Karpas-422 (cell line): ENCODE data around the gene IL16. TPM values are rescaled to one million over a fixed set of nuclear protein-coding genes. Genes with fewer than 3 reads are reported as not detected.

Source experiments
- DNase-seq: peaks from one replicate; pipeline ENCODE4 v3.0.0-alpha.2; 2015
- H2AFZ ChIP-seq: fragments of 200-600 bp; sonication (generic); 2 replicates; pipeline ENCODE4 v1.6.1; 2014; ENCODE audit warnings: antibody characterized with exemption, low read length, mixed read lengths
- H3K27ac ChIP-seq: fragments of 200-600 bp; sonication (generic); 2 replicates; pipeline ENCODE4 v1.5.1; 2014; ENCODE audit warnings: mild to moderate bottlenecking, low read length, moderate library complexity
- H3K27me3 ChIP-seq: fragments of 200-600 bp; sonication (generic); 2 replicates; pipeline ENCODE4 v1.6.1; 2014; ENCODE audit warnings: low read length, mixed read lengths
- H3K36me3 ChIP-seq: fragments of 200-600 bp; sonication (generic); 2 replicates; pipeline ENCODE4 v1.6.1; 2014; ENCODE audit warnings: low read length, mixed read lengths; ENCODE audit not compliant: insufficient read depth
- H3K4me1 ChIP-seq: fragments of 200-600 bp; sonication (generic); 2 replicates; pipeline ENCODE4 v1.6.1; 2014; ENCODE audit warnings: mild to moderate bottlenecking, low read length, mixed read lengths
- H3K4me2 ChIP-seq: fragments of 200-600 bp; sonication (generic); 2 replicates; pipeline ENCODE4 v1.6.1; 2014; ENCODE audit warnings: low read length, low read depth, mild to moderate bottlenecking; ENCODE audit not compliant: poor library complexity, severe bottlenecking
- H3K4me3 ChIP-seq: fragments of 200-600 bp; sonication (generic); 2 replicates; pipeline ENCODE4 v1.5.1; 2014; ENCODE audit warnings: mild to moderate bottlenecking, antibody characterized with exemption, low read length, mixed read lengths
- H3K79me2 ChIP-seq: fragments of 200-600 bp; sonication (generic); 2 replicates; pipeline ENCODE4 v1.6.1; 2014; ENCODE audit warnings: mild to moderate bottlenecking, low read length, mixed read lengths
- H3K9ac ChIP-seq: fragments of 200-600 bp; sonication (generic); 2 replicates; pipeline ENCODE4 v1.6.0; 2014; ENCODE audit warnings: low read length
- H3K9me2 ChIP-seq: fragments of 200-600 bp; sonication (generic), shearing (Covaris generic); replicated peaks from 2 replicates; pipeline ENCODE4 v1.6.0; 2014; ENCODE audit warnings: mild to moderate bottlenecking, low read length, moderate library complexity; ENCODE audit not compliant: insufficient read depth
- H3K9me3 ChIP-seq: fragments of 300-700, 200-600 bp; sonication (generic); 2 replicates; pipeline ENCODE4 v1.6.1; 2014; ENCODE audit warnings: low read length, mixed read lengths
- H4K20me1 ChIP-seq: fragments of 200-600 bp; sonication (generic); 2 replicates; pipeline ENCODE4 v1.6.1; 2014; ENCODE audit warnings: mild to moderate bottlenecking, antibody characterized with exemption, low read length, low read depth; ENCODE audit not compliant: insufficient read depth
- total RNA-seq: library from RNA; depleted of rRNA; stranded (reverse); fragments of >200 nt; shearing (Covaris generic); gene quantifications from 2 replicates; pipeline ENCODE4 v1.2.3, GENCODE V29; 2014; ENCODE audit warnings: low replicate concordance

Gene IL16
- total RNA-seq, 1 experiment from 2014 or later: 3.3 TPM

GRCh38 chr15:81223346-81223971 is 26.8 kb downstream of the IL16 start:
- no peak overlapping the region for H2AFZ ChIP-seq
- H3K27ac ChIP-seq: no peak overlapping the region
- H3K9ac ChIP-seq: no peak overlapping the region
- H3K79me2 ChIP-seq: no peaks in the 10 kb centered on the region
- H4K20me1 ChIP-seq: no peaks in the 10 kb centered on the region
- H3K4me1 ChIP-seq: no peaks in the 10 kb centered on the region
- no peak for DNase-seq
- H3K9me2 ChIP-seq: no peaks in the 10 kb centered on the region
- no peaks in the 10 kb centered on the region for H3K36me3 ChIP-seq
- H3K9me3 ChIP-seq: no peaks in the 10 kb centered on the region
- H3K4me3 ChIP-seq: no peak overlapping the region
- H3K4me2 ChIP-seq: no peak overlapping the region
- H3K27me3 ChIP-seq: no peaks in the 10 kb centered on the region

- H3K9me2 ChIP-seq: no peaks in the 10 kb centered on the region
- no peak overlapping the region for H3K27ac ChIP-seq
- no peaks in the 10 kb centered on the region for H4K20me1 ChIP-seq
- H3K9me3 ChIP-seq: no peaks in the 10 kb centered on the region
- H3K4me2 ChIP-seq: no peak overlapping the region
- DNase-seq: no peak
- no peak overlapping the region for H3K4me3 ChIP-seq
- H3K36me3 ChIP-seq: no peaks in the 10 kb centered on the region
- no peak overlapping the region for H2AFZ ChIP-seq
- H3K27me3 ChIP-seq: no peaks in the 10 kb centered on the region
- H3K9ac ChIP-seq: no peak overlapping the region
- H3K79me2 ChIP-seq: no peaks in the 10 kb centered on the region
- no peaks in the 10 kb centered on the region for H3K4me1 ChIP-seq
Observed at GRCh38 chr15:81224232-81224631, 27.6 kb downstream of the IL16 start.

GRCh38 chr15:81225161-81225671 is 28.5 kb downstream of the IL16 start:
- H3K9me3 ChIP-seq: no peaks in the 10 kb centered on the region
- H3K4me1 ChIP-seq: no peaks in the 10 kb centered on the region
- H4K20me1 ChIP-seq: no peaks in the 10 kb centered on the region
- no peaks in the 10 kb centered on the region for H3K27me3 ChIP-seq
- no peaks in the 10 kb centered on the region for H3K79me2 ChIP-seq
- H3K9ac ChIP-seq: no peak overlapping the region
- H3K4me2 ChIP-seq: no peak overlapping the region
- H3K36me3 ChIP-seq: no peaks in the 10 kb centered on the region
- DNase-seq: no peak
- no peak overlapping the region for H2AFZ ChIP-seq
- no peak overlapping the region for H3K27ac ChIP-seq
- no peaks in the 10 kb centered on the region for H3K9me2 ChIP-seq
- H3K4me3 ChIP-seq: no peak overlapping the region

GRCh38 chr15:81227716-81228115 is 31.0 kb downstream of the IL16 start:
- no peak for DNase-seq

GRCh38 chr15:81229586-81229985 is 32.9 kb downstream of the IL16 start:
- Histone ChIP-seq H3K27me3 (no peaks in the 10 kb centered on the region), H3K9ac (no peak overlapping the region), H3K36me3 (no peaks in the 10 kb centered on the region), H3K4me1 (no peaks in the 10 kb centered on the region), H3K27ac (no peak overlapping the region), H3K4me3 (no peak overlapping the region), H3K4me2 (no peak overlapping the region), H2AFZ (no peak overlapping the region), H3K9me2 (no peaks in the 10 kb centered on the region), H4K20me1 (no peaks in the 10 kb centered on the region), H3K9me3 (no peaks in the 10 kb centered on the region), H3K79me2 (no peaks in the 10 kb centered on the region)
- no peak for DNase-seq

More at GRCh38 chr15:81227716-81228115, 31.0 kb downstream of the IL16 start:
- H4K20me1 ChIP-seq: no peaks in the 10 kb centered on the region
- no peaks in the 10 kb centered on the region for H3K27me3 ChIP-seq
- no peaks in the 10 kb centered on the region for H3K79me2 ChIP-seq
- no peaks in the 10 kb centered on the region for H3K4me1 ChIP-seq
- H3K9ac ChIP-seq: no peak overlapping the region
- no peak overlapping the region for H3K27ac ChIP-seq
- H3K9me2 ChIP-seq: no peaks in the 10 kb centered on the region
- H3K4me3 ChIP-seq: no peak overlapping the region
- H2AFZ ChIP-seq: no peak overlapping the region
- no peaks in the 10 kb centered on the region for H3K9me3 ChIP-seq
- no peak overlapping the region for H3K4me2 ChIP-seq
- H3K36me3 ChIP-seq: no peaks in the 10 kb centered on the region

GRCh38 chr15:81235276-81236123 is 38.8 kb downstream of the IL16 start:
- Histone ChIP-seq H3K79me2 (no peaks in the 10 kb centered on the region), H3K9me2 (no peaks in the 10 kb centered on the region)

GRCh38 chr15:81239190-81239589 is 42.5 kb downstream of the IL16 start:
- H3K27ac ChIP-seq: no peak overlapping the region
- H3K4me1 ChIP-seq: no peaks in the 10 kb centered on the region
- no peaks in the 10 kb centered on the region for H3K9me2 ChIP-seq
- no peak overlapping the region for H3K4me2 ChIP-seq
- H3K9ac ChIP-seq: no peak overlapping the region
- H4K20me1 ChIP-seq: no peaks in the 10 kb centered on the region
- no peaks in the 10 kb centered on the region for H3K36me3 ChIP-seq
- H3K27me3 ChIP-seq: no peaks in the 10 kb centered on the region
- H3K4me3 ChIP-seq: no peak overlapping the region
- no peaks in the 10 kb centered on the region for H3K79me2 ChIP-seq
- DNase-seq: no peak
- H3K9me3 ChIP-seq: peaks cover 8% of the 10 kb centered on the region
- H2AFZ ChIP-seq: no peak overlapping the region

More at GRCh38 chr15:81235276-81236123, 38.8 kb downstream of the IL16 start:
- Histone ChIP-seq H3K36me3 (no peaks in the 10 kb centered on the region), H3K9me3 (no peaks in the 10 kb centered on the region), H3K4me2 (no peak overlapping the region), H4K20me1 (no peaks in the 10 kb centered on the region), H2AFZ (no peak overlapping the region), H3K27me3 (no peaks in the 10 kb centered on the region), H3K4me1 (no peaks in the 10 kb centered on the region), H3K4me3 (no peak overlapping the region), H3K27ac (no peak overlapping the region), H3K9ac (no peak overlapping the region)
- DNase-seq: no peak

- no peaks in the 10 kb centered on the region for H4K20me1 ChIP-seq
- no peaks in the 10 kb centered on the region for H3K36me3 ChIP-seq
- no peak overlapping the region for H3K9ac ChIP-seq
- peaks cover 8% of the 10 kb centered on the region for H3K9me3 ChIP-seq
- H2AFZ ChIP-seq: no peak overlapping the region
- no peak for DNase-seq
- H3K4me1 ChIP-seq: no peaks in the 10 kb centered on the region
- no peaks in the 10 kb centered on the region for H3K9me2 ChIP-seq
- no peaks in the 10 kb centered on the region for H3K27me3 ChIP-seq
- no peak overlapping the region for H3K27ac ChIP-seq
- H3K4me3 ChIP-seq: no peak overlapping the region
- no peaks in the 10 kb centered on the region for H3K79me2 ChIP-seq
- no peak overlapping the region for H3K4me2 ChIP-seq
Observed at GRCh38 chr15:81242778-81243177, 46.1 kb downstream of the IL16 start.
